ENCODE results near the gene OXGR1.

The OXGR1 gene

GRCh38 chr13:96947343-96947910 lies 46.8 kb downstream of the OXGR1 start:
- no peak overlapping the region for H3K4me3 ChIP-seq (replicated peaks; ENCODE audit: insufficient read depth, low read length)
- no peak for DNase-seq (ENCODE audit: low read depth in 1 of 2, low spot score in 1 of 2)
- H3K27ac ChIP-seq (replicated peaks) = no peak overlapping the region
- TF ChIP-seq, protein P1, sequence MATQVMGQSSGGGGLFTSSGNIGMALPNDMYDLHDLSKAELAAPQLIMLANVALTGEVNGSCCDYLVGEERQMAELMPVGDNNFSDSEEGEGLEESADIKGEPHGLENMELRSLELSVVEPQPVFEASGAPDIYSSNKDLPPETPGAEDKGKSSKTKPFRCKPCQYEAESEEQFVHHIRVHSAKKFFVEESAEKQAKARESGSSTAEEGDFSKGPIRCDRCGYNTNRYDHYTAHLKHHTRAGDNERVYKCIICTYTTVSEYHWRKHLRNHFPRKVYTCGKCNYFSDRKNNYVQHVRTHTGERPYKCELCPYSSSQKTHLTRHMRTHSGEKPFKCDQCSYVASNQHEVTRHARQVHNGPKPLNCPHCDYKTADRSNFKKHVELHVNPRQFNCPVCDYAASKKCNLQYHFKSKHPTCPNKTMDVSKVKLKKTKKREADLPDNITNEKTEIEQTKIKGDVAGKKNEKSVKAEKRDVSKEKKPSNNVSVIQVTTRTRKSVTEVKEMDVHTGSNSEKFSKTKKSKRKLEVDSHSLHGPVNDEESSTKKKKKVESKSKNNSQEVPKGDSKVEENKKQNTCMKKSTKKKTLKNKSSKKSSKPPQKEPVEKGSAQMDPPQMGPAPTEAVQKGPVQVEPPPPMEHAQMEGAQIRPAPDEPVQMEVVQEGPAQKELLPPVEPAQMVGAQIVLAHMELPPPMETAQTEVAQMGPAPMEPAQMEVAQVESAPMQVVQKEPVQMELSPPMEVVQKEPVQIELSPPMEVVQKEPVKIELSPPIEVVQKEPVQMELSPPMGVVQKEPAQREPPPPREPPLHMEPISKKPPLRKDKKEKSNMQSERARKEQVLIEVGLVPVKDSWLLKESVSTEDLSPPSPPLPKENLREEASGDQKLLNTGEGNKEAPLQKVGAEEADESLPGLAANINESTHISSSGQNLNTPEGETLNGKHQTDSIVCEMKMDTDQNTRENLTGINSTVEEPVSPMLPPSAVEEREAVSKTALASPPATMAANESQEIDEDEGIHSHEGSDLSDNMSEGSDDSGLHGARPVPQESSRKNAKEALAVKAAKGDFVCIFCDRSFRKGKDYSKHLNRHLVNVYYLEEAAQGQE (IDR thresholded peaks at IDR 0.05; ENCODE audit: insufficient replicate concordance, low read depth) = no peak
- TF ChIP-seq SPI1 (IDR thresholded peaks at IDR 0.05; ENCODE audit: borderline replicate concordance, low read depth) (no peak), GABPA (IDR thresholded peaks at IDR 0.05; ENCODE audit: low read depth) (no peak), POLR2AphosphoS5 (IDR thresholded peaks at IDR 0.05; ENCODE audit: low read depth) (no peak)
- TF ChIP-seq, protein P2, sequence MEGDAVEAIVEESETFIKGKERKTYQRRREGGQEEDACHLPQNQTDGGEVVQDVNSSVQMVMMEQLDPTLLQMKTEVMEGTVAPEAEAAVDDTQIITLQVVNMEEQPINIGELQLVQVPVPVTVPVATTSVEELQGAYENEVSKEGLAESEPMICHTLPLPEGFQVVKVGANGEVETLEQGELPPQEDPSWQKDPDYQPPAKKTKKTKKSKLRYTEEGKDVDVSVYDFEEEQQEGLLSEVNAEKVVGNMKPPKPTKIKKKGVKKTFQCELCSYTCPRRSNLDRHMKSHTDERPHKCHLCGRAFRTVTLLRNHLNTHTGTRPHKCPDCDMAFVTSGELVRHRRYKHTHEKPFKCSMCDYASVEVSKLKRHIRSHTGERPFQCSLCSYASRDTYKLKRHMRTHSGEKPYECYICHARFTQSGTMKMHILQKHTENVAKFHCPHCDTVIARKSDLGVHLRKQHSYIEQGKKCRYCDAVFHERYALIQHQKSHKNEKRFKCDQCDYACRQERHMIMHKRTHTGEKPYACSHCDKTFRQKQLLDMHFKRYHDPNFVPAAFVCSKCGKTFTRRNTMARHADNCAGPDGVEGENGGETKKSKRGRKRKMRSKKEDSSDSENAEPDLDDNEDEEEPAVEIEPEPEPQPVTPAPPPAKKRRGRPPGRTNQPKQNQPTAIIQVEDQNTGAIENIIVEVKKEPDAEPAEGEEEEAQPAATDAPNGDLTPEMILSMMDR (IDR thresholded peaks at IDR 0.05; ENCODE audit: insufficient read depth, low read length) = no peak
- no peaks in the 10 kb centered on the region for H3K27me3 ChIP-seq (ENCODE audit: insufficient read depth, poor library complexity, severe bottlenecking)

GRCh38 chr13:96946709-96947311 lies 47.5 kb downstream of the OXGR1 start:
- Histone ChIP-seq H3K27me3 (ENCODE audit: insufficient read depth, poor library complexity, severe bottlenecking) (no peaks in the 10 kb centered on the region), H3K27ac (replicated peaks) (no peak overlapping the region), H3K4me3 (replicated peaks; ENCODE audit: insufficient read depth, low read length) (no peak overlapping the region)
- TF ChIP-seq, protein P1 (IDR thresholded peaks at IDR 0.05; ENCODE audit: insufficient replicate concordance, low read depth) = no peak
- no peak for TF ChIP-seq SPI1 (IDR thresholded peaks at IDR 0.05; ENCODE audit: borderline replicate concordance, low read depth)
- TF ChIP-seq, protein P2 (IDR thresholded peaks at IDR 0.05; ENCODE audit: insufficient read depth, low read length) = no peak
- no peak for TF ChIP-seq POLR2AphosphoS5 (IDR thresholded peaks at IDR 0.05; ENCODE audit: low read depth)
- TF ChIP-seq GABPA (IDR thresholded peaks at IDR 0.05; ENCODE audit: low read depth) = no peak
- no peak for DNase-seq (ENCODE audit: low read depth in 1 of 2, low spot score in 1 of 2)

DNA sequence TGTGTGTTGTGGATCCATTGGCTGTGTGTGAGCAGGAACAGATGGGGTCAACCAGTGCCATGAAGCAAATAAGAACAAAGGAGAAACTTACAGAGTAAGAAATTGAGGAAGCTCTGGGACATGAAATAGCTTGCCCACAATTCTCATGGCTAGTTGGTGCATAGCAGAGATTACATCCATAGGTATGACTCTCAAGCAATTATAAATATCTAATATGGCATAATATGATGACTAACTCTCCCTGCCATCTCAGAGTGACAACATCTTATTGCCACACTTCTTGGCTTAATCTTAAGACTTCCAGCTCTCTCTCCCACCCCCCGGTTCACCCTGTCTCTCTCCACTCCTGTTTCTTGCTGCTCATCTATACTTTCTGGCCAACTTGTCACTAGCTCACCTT lies 53.3 kb downstream of the OXGR1 start:
- H3K27me3 ChIP-seq (ENCODE audit: insufficient read depth, poor library complexity, severe bottlenecking) = no peaks in the 10 kb centered on the region
- H3K27ac ChIP-seq (replicated peaks) = no peak overlapping the region
- no peak overlapping the region for H3K4me3 ChIP-seq (replicated peaks; ENCODE audit: insufficient read depth, low read length)
- no peak for TF ChIP-seq SPI1 (IDR thresholded peaks at IDR 0.05; ENCODE audit: borderline replicate concordance, low read depth)
- TF ChIP-seq POLR2AphosphoS5 (IDR thresholded peaks at IDR 0.05; ENCODE audit: low read depth) = no peak
- TF ChIP-seq, protein P1 (IDR thresholded peaks at IDR 0.05; ENCODE audit: insufficient replicate concordance, low read depth) = no peak
- TF ChIP-seq, protein P2 (IDR thresholded peaks at IDR 0.05; ENCODE audit: insufficient read depth, low read length) = no peak
- TF ChIP-seq GABPA (IDR thresholded peaks at IDR 0.05; ENCODE audit: low read depth) = no peak
- DNase-seq (ENCODE audit: low read depth in 1 of 2, low spot score in 1 of 2) = no peak

Measured in HL-60 (cell line).